C4-2B (cell line): ENCODE data around the gene PPP3CA.

ENCODE experiments used
- H3K27ac ChIP-seq: fragments of 450-650 bp; 2 replicates; pipeline ENCODE4 v1.5.1; 2017
- CTCF ChIP-seq: fragments of 450-650 bp; conservative IDR thresholded peaks from 2 replicates; pipeline ENCODE4 v1.5.1; 2017; ENCODE audit warnings: mild to moderate bottlenecking
- ZFX ChIP-seq: fragments of 450-650 bp; IDR thresholded peaks from 2 replicates; pipeline ENCODE4 v1.6.1; 2017

PPP3CA gene

GRCh38 chr4:101157415-101158133, 189.8 kb downstream of the PPP3CA start:
- TF ChIP-seq ZFX (no peak), CTCF (no peak)
- peak overlapping the region; percentile 28; the same call in 1 of the 2 replicates for H3K27ac ChIP-seq

GRCh38 chr4:101156619-101157310, 190.6 kb downstream of the PPP3CA start:
- no peak for TF ChIP-seq ZFX
- TF ChIP-seq CTCF, result no peak
- H3K27ac ChIP-seq, result peak overlapping the region; percentile 45

GRCh38 chr4:101155945-101156344, 191.4 kb downstream of the PPP3CA start:
- peak overlapping the region; percentile 45 for H3K27ac ChIP-seq
- TF ChIP-seq ZFX, result no peak
- TF ChIP-seq CTCF, result no peak

GRCh38 chr4:101155368-101155767, 192.0 kb downstream of the PPP3CA start:
- no peak for TF ChIP-seq CTCF
- no peak for TF ChIP-seq ZFX
- H3K27ac ChIP-seq, result no peak overlapping the region; the same call in 1 of the 2 replicates

GRCh38 chr4:101153653-101154052, 193.7 kb downstream of the PPP3CA start:
- H3K27ac ChIP-seq, result no peak overlapping the region
- no peak for TF ChIP-seq CTCF
- TF ChIP-seq ZFX, result no peak

GRCh38 chr4:101152521-101152920, 194.8 kb downstream of the PPP3CA start:
- no peak for TF ChIP-seq CTCF
- TF ChIP-seq ZFX, result no peak

GRCh38 chr4:101148551-101148950, 198.8 kb downstream of the PPP3CA start:
- no peak overlapping the region for H3K27ac ChIP-seq
- TF ChIP-seq CTCF (no peak), ZFX (no peak)

More at GRCh38 chr4:101152521-101152920, 194.8 kb downstream of the PPP3CA start:
- H3K27ac ChIP-seq, result no peak overlapping the region
